Prostate gland (tissue), 2 donors: ENCODE data around the gene ARPP19.

Source experiments
- POLR2A ChIP-seq: fragments of 450-650 bp; IDR thresholded peaks from one replicate; pipeline ENCODE4 v1.6.1; 2016; ENCODE audit warnings: antibody characterized with exemption, mild to moderate bottlenecking
- TF ChIP-seq, protein P1 (sequence below), 4 experiments: fragments of 200-600 bp in 2 of 4; fragments of 450-650 bp in 2 of 4; sonication (generic) in 2 of 4; IDR thresholded peaks; 1 replicate in 3 of 4; 2 replicates in 1 of 4; pipeline ENCODE4 v1.5.1; 2016 to 2019; ENCODE audit warnings: antibody characterized with exemption in 4 of 4, mild to moderate bottlenecking in 2 of 4, moderate library complexity in 2 of 4

DNA sequence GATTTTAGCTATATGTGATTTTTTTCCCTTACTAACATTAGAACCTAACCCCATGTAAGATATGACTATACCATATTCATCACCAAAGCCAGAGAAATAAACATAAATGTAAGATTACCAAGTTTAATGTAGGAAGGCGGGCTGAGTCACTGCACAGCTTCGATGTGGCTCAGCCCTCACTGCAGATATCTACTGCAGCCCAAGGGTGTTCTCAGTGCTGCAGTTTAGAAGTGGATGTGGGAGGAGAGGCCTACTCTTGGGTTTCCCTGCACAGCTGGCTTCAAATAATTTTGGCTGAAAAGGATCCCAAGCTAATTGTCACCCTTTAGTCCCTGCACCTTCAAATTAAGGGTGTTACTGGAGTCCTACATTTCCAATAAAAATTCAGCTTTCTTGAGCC lies 9.3 kb downstream of the ARPP19 start:
- no peak for TF ChIP-seq POLR2A
- TF ChIP-seq, protein P1, sequence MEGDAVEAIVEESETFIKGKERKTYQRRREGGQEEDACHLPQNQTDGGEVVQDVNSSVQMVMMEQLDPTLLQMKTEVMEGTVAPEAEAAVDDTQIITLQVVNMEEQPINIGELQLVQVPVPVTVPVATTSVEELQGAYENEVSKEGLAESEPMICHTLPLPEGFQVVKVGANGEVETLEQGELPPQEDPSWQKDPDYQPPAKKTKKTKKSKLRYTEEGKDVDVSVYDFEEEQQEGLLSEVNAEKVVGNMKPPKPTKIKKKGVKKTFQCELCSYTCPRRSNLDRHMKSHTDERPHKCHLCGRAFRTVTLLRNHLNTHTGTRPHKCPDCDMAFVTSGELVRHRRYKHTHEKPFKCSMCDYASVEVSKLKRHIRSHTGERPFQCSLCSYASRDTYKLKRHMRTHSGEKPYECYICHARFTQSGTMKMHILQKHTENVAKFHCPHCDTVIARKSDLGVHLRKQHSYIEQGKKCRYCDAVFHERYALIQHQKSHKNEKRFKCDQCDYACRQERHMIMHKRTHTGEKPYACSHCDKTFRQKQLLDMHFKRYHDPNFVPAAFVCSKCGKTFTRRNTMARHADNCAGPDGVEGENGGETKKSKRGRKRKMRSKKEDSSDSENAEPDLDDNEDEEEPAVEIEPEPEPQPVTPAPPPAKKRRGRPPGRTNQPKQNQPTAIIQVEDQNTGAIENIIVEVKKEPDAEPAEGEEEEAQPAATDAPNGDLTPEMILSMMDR (IDR thresholded peaks at IDR 0.05): no peak
